PFSK-1 (cell line): ENCODE data around the gene IL1A.

Source experiments
- FOXP2 ChIP-seq: optimal IDR thresholded peaks from 2 replicates; pipeline ENCODE3; 2011; ENCODE audit warnings: borderline replicate concordance, control low read depth, inconsistent platforms; ENCODE audit not compliant: insufficient read depth; ENCODE audit errors: extremely low read length, extremely low read depth
- POLR2AphosphoS5 ChIP-seq: IDR thresholded peaks from 2 replicates; pipeline ENCODE4 v1.6.1; 2012; ENCODE audit warnings: low read depth, mild to moderate bottlenecking, control low read depth, low read length, moderate library complexity
- SIN3A ChIP-seq: IDR thresholded peaks from 2 replicates; pipeline ENCODE4 v1.6.1; 2012; ENCODE audit warnings: mild to moderate bottlenecking, low read length, moderate library complexity, borderline replicate concordance; ENCODE audit not compliant: insufficient read depth
- TAF1 ChIP-seq: IDR thresholded peaks from 2 replicates; pipeline ENCODE4 v1.6.1; 2012; ENCODE audit warnings: low read length, control low read depth, borderline replicate concordance; ENCODE audit not compliant: insufficient read depth
- TF ChIP-seq, protein P1 (sequence below), 2 experiments: IDR thresholded peaks; 2 replicates each; pipeline versions ENCODE4 v1.6.1 to v1.8.0; 2011 to 2012; ENCODE audit warnings: low read depth in 2 of 2, low read length in 2 of 2, control low read depth in 1 of 2, inconsistent platforms in 1 of 2, mild to moderate bottlenecking in 1 of 2, moderate library complexity in 1 of 2; ENCODE audit not compliant: insufficient read depth in 1 of 2

IL1A gene

DNA sequence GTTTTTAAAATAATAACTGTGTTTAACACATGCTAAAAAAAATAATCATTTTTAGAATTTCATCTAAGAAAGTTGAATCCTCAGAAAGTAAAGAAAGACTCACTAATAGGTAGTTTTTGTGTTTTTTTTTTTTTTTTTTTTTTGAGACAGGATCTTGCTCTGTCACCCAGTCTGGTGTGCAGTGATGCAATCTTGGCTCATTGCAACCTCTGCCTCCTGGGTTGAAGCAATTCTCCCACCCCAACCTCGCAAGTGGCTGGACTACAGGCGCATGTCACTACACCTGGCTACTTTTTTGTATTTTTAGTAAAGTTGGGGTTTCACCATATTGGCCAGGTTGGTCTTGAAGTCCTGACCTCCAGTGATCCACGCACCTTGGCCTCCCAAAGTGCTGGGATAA, 27.0 kb downstream of the IL1A start:
- TF ChIP-seq POLR2AphosphoS5 = no peak
- no peak for TF ChIP-seq SIN3A
- TF ChIP-seq TAF1 = no peak
- TF ChIP-seq FOXP2 = no peak
- TF ChIP-seq, protein P1, sequence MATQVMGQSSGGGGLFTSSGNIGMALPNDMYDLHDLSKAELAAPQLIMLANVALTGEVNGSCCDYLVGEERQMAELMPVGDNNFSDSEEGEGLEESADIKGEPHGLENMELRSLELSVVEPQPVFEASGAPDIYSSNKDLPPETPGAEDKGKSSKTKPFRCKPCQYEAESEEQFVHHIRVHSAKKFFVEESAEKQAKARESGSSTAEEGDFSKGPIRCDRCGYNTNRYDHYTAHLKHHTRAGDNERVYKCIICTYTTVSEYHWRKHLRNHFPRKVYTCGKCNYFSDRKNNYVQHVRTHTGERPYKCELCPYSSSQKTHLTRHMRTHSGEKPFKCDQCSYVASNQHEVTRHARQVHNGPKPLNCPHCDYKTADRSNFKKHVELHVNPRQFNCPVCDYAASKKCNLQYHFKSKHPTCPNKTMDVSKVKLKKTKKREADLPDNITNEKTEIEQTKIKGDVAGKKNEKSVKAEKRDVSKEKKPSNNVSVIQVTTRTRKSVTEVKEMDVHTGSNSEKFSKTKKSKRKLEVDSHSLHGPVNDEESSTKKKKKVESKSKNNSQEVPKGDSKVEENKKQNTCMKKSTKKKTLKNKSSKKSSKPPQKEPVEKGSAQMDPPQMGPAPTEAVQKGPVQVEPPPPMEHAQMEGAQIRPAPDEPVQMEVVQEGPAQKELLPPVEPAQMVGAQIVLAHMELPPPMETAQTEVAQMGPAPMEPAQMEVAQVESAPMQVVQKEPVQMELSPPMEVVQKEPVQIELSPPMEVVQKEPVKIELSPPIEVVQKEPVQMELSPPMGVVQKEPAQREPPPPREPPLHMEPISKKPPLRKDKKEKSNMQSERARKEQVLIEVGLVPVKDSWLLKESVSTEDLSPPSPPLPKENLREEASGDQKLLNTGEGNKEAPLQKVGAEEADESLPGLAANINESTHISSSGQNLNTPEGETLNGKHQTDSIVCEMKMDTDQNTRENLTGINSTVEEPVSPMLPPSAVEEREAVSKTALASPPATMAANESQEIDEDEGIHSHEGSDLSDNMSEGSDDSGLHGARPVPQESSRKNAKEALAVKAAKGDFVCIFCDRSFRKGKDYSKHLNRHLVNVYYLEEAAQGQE (IDR thresholded peaks at IDR 0.05; ENCODE audit: insufficient read depth in 1 of 2, low read depth in 2 of 2, low read length in 2 of 2) = no peak

DNA sequence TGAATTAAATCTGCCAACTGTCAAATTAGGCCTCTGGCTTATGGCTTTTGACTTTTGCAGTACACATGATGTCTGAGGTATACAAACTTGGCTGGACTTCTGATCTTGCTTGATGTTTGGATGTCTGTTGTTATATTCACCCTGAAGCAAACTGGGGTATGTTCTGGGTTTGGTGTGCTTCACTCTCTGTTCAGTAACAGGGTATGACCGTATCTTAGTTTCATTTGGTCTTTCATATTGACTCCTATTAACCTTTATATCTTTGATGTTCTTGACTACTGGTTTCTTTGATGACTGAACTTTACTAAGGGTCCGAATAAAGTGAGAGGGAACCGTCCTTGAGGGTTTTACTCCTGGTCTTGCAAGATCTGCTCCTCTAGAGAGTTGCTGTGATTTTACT, 28.1 kb downstream of the IL1A start:
- TF ChIP-seq FOXP2 = no peak
- no peak for TF ChIP-seq POLR2AphosphoS5
- TF ChIP-seq SIN3A = no peak
- TF ChIP-seq, protein P1 (IDR thresholded peaks at IDR 0.05; ENCODE audit: insufficient read depth in 1 of 2, low read depth in 2 of 2, low read length in 2 of 2) = no peak
- TF ChIP-seq TAF1 = no peak

DNA sequence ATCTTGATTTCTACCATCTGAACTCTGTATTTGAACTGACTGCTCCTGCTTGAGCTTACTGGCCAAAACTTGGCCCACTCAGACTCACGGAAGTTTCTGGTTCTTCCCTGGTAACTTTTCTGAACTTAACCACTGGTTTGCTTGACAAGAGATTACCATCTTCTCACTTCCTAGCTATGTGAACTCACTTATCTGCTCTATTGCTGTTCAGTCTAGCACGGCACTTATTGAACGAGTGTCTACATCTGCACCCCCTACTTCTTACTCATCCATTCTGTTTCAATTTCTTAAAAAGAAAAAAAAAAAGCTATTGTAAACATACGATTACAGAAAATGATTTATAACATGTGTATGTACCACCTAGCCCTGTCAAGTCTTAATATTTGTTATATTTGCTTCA, 28.8 kb downstream of the IL1A start:
- TF ChIP-seq POLR2AphosphoS5 (no peak), TAF1 (no peak), SIN3A (no peak), FOXP2 (no peak)
- TF ChIP-seq, protein P1 (IDR thresholded peaks at IDR 0.05; ENCODE audit: insufficient read depth in 1 of 2, low read depth in 2 of 2, low read length in 2 of 2) = no peak

DNA sequence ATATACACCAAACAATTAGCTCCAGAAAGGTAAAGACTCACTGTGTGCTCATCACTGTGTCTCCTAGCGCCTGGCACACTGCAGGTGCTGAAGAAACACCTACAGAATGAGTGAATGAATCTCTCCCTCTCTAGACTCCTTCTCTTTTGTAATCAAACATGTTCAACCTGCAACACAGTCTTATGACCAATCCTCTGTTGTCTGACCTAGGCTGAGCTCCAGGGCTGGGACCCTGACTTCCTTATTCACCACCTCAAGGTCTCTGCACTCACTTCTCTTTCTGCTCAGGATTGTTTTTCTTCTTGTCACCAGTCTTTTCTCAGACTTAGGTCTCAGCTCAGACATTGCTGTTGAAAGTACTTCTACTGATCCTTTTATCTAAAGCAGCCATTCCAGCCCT, 29.7 kb downstream of the IL1A start:
- TF ChIP-seq POLR2AphosphoS5 = no peak
- no peak for TF ChIP-seq SIN3A
- TF ChIP-seq TAF1 = no peak
- TF ChIP-seq FOXP2 = no peak
- TF ChIP-seq, protein P1 (IDR thresholded peaks at IDR 0.05; ENCODE audit: insufficient read depth in 1 of 2, low read depth in 2 of 2, low read length in 2 of 2) = no peak

DNA sequence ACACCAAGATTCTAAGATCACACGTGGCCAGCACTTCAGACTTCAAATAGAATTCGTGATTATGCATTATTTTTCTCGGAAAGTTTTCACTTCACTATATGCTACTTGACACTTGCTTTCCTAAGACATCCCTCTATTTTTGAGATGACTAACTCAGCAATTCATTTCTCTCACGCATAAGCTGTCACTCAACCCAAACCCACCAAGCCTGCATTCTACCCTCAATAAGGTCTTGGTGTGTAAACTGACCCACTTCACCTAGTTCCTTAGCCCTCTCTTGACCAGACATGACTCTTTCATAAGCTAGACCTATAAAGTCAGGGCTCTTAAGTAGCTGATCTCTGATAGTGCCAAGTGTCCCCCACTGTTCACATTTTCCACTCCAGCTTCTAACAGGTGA, 31.6 kb downstream of the IL1A start:
- TF ChIP-seq, protein P1 (IDR thresholded peaks at IDR 0.05; ENCODE audit: insufficient read depth in 1 of 2, low read depth in 2 of 2, low read length in 2 of 2) = no peak
- TF ChIP-seq SIN3A = no peak
- TF ChIP-seq TAF1 = no peak
